ENCODE data around the gene PREX1. TPM values are rescaled to one million over a fixed set of nuclear protein-coding genes. Genes with fewer than 3 reads are reported as not detected.

Gene PREX1
- total and polyA plus RNA-seq, 2 of the 4 experiments (the other 2 are of a cell fraction): 0.67 to 0.72 TPM

DNA sequence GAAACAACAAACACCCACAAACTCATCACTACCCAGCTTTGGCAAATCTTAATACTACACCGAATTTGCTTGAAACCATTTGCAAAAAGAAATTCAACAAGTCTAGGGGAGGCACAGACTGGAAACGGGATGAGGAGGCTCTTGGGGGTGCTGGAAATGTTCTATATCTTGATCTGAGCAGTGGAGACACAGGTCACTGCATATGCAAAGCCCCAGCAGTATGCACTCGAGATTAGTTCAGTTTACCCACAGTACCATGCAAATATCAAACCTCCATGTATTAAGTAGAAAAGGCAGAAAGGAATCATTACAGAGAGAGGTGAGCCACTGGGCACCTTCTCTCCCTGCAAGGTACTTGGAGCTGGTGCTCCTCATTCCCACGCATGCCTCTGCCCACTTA is 75.9 kb downstream of the PREX1 start:
- Histone ChIP-seq H2BK120ac (ENCODE audit: low read depth, low read length) (no peak overlapping the region), H3K9ac (ENCODE audit: low read depth, low read length) (no peak overlapping the region), H2AFZ (replicated peaks; ENCODE audit: low read length, poor library complexity) (no peak overlapping the region), H3K4me3 (ENCODE audit: insufficient read depth, low read depth, low read length) (no peak overlapping the region), H2AK9ac (replicated peaks; ENCODE audit: low read depth, low read length, poor library complexity) (no peak overlapping the region), H4K91ac (ENCODE audit: insufficient read depth, low read depth, low read length) (no peak overlapping the region), H3K27me3 (ENCODE audit: control insufficient read depth, insufficient read depth, low read length) (peaks cover 6% of the 10 kb centered on the region; the same call in 1 of the 2 replicates), H4K8ac (ENCODE audit: low read depth in 2 of 2, low read length in 2 of 2) (no peak overlapping the region), H2BK5ac (ENCODE audit: low read depth, low read length, poor library complexity, severe bottlenecking) (no peak overlapping the region), H3K18ac (ENCODE audit: low read depth, low read length) (no peak overlapping the region), H3K36me3 (ENCODE audit: control insufficient read depth, insufficient read depth, low read length) (no peaks in the 10 kb centered on the region), H3K4me2 (ENCODE audit: low read depth, low read length) (no peak overlapping the region), H4K20me1 (ENCODE audit: insufficient read depth, low read length) (no peaks in the 10 kb centered on the region), H3K79me1 (ENCODE audit: low read depth in 1 of 2, low read length in 2 of 2) (no peaks in the 10 kb centered on the region), H3K23ac (ENCODE audit: low read depth, low read length) (no peak overlapping the region), H3K9me3 (ENCODE audit: control insufficient read depth, insufficient read depth, low read length) (no peaks in the 10 kb centered on the region), H3K14ac (replicated peaks; ENCODE audit: low read depth, low read length) (no peak overlapping the region), H3K27ac (ENCODE audit: insufficient read depth, low read length) (no peak overlapping the region), H4K5ac (ENCODE audit: low read depth, low read length) (no peak overlapping the region), H2BK20ac (ENCODE audit: low read depth, low read length) (no peak overlapping the region), H2BK15ac (ENCODE audit: low read depth, low read length) (no peak overlapping the region), H3K56ac (ENCODE audit: extremely low read depth, insufficient read depth, low read length) (no peak overlapping the region), H2AK5ac (ENCODE audit: low read depth, low read length) (no peak overlapping the region), H3K4me1 (ENCODE audit: control insufficient read depth, insufficient read depth, low read length) (no peaks in the 10 kb centered on the region), H3K9me1 (ENCODE audit: insufficient read depth, low read length) (no peaks in the 10 kb centered on the region), H3K4ac (ENCODE audit: low read depth, low read length) (no peak overlapping the region)
- WGBS, 2 experiments (ENCODE audit: extremely low coverage in 2 of 2, insufficient read length in 1 of 2): no CpG with 5 or more reads among the region's 4 CpGs
- intact Hi-C loops (cut with micrococcal nuclease) (no loop called here), in situ Hi-C loops (cut with MboI; ENCODE audit: low sequenced_read_pairs) (no loop called here), dilution Hi-C loops (cut with HindIII; ENCODE audit: low sequenced_read_pairs, unreplicated experiment) (no loop called here)
- no TSS peak for BruUV-seq (replicated peaks)
- ATAC-seq (ENCODE audit: low read depth) (no peak), DNase-seq (no peak)
- TF ChIP-seq POLR2A (IDR thresholded peaks at IDR 0.05; ENCODE audit: low read depth, low read length): no peak
- no peak for TF ChIP-seq CEBPB (IDR thresholded peaks at IDR 0.05; ENCODE audit: low read depth, low read length)
- TF ChIP-seq MAFK (IDR thresholded peaks at IDR 0.05; ENCODE audit: low read depth, low read length): no peak
- TF ChIP-seq CTCF (conservative IDR thresholded peaks at IDR 0.05; ENCODE audit: low read depth, low read length): no peak
- TF ChIP-seq USF2 (IDR thresholded peaks at IDR 0.05; ENCODE audit: low read depth, low read length): no peak
- TF ChIP-seq CHD1 (IDR thresholded peaks at IDR 0.05; ENCODE audit: low read depth, low read length): no peak
- no peak for TF ChIP-seq FOS (IDR thresholded peaks at IDR 0.05; ENCODE audit: low read depth, low read length)
- TF ChIP-seq ELK1 (IDR thresholded peaks at IDR 0.05; ENCODE audit: borderline replicate concordance, low read depth, low read length): no peak
- TF ChIP-seq RAD21 (IDR thresholded peaks at IDR 0.05; ENCODE audit: low read length): no peak
- TF ChIP-seq SMC3 (IDR thresholded peaks at IDR 0.05; ENCODE audit: low read depth, low read length): no peak
- TF ChIP-seq NFE2L2 (IDR thresholded peaks at IDR 0.05; ENCODE audit: low read depth, low read length): no peak
- no peak for TF ChIP-seq MXI1 (IDR thresholded peaks at IDR 0.05; ENCODE audit: borderline replicate concordance, low read depth, low read length)
- no peak for TF ChIP-seq RFX5 (IDR thresholded peaks at IDR 0.05; ENCODE audit: low read depth, low read length)
- no peak for TF ChIP-seq RCOR1 (IDR thresholded peaks at IDR 0.05; ENCODE audit: insufficient replicate concordance, low read length)
- TF ChIP-seq BHLHE40 (IDR thresholded peaks at IDR 0.05; ENCODE audit: low read depth, low read length): no peak
- no peak for TF ChIP-seq MAZ (IDR thresholded peaks at IDR 0.05; ENCODE audit: borderline replicate concordance, low read depth, low read length)
- POLR2A ChIA-PET (ENCODE audit: unreplicated experiment): no interaction called here
- CTCF ChIA-PET: no interaction called here
